ENCODE results near the gene SNAI3. TPM values are rescaled to one million over a fixed set of nuclear protein-coding genes. Genes with fewer than 3 reads are reported as not detected.

SNAI3 gene
- total RNA-seq, 1 experiment from 2014 or later: 0.54 TPM

GRCh38 chr16:88643644-88643932 lies 42.7 kb downstream of the SNAI3 start:
- Mint-ChIP-seq H3K27me3 (ENCODE audit: unreplicated experiment) (peaks cover 22% of the 10 kb centered on the region), H3K9me3 (ENCODE audit: low read depth, unreplicated experiment) (no peaks in the 10 kb centered on the region), H3K4me3 (ENCODE audit: low read depth, unreplicated experiment) (no peak overlapping the region), H3K27ac (ENCODE audit: unreplicated experiment) (no peak overlapping the region), H3K4me1 (ENCODE audit: low read depth, unreplicated experiment) (peaks cover 12% of the 10 kb centered on the region), H3K36me3 (ENCODE audit: insufficient read depth, unreplicated experiment) (peaks cover 92% of the 10 kb centered on the region)
- CTCF ChIA-PET: no interaction called here
- no TSS peak for BruUV-seq (replicated peaks)
- intact Hi-C loops (cut with micrococcal nuclease; ENCODE audit: unreplicated experiment): no loop called here
- DNase-seq: no peak
- TF ChIP-seq, protein P1, sequence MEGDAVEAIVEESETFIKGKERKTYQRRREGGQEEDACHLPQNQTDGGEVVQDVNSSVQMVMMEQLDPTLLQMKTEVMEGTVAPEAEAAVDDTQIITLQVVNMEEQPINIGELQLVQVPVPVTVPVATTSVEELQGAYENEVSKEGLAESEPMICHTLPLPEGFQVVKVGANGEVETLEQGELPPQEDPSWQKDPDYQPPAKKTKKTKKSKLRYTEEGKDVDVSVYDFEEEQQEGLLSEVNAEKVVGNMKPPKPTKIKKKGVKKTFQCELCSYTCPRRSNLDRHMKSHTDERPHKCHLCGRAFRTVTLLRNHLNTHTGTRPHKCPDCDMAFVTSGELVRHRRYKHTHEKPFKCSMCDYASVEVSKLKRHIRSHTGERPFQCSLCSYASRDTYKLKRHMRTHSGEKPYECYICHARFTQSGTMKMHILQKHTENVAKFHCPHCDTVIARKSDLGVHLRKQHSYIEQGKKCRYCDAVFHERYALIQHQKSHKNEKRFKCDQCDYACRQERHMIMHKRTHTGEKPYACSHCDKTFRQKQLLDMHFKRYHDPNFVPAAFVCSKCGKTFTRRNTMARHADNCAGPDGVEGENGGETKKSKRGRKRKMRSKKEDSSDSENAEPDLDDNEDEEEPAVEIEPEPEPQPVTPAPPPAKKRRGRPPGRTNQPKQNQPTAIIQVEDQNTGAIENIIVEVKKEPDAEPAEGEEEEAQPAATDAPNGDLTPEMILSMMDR (IDR thresholded peaks at IDR 0.05; ENCODE audit: unreplicated experiment): no peak

GRCh38 chr16:88642881-88643643 lies 43.2 kb downstream of the SNAI3 start:
- DNase-seq: no peak
- TF ChIP-seq, protein P1 (IDR thresholded peaks at IDR 0.05; ENCODE audit: unreplicated experiment): no peak
- peaks cover 92% of the 10 kb centered on the region for H3K36me3 Mint-ChIP-seq (ENCODE audit: insufficient read depth, unreplicated experiment)
- H3K4me1 Mint-ChIP-seq (ENCODE audit: low read depth, unreplicated experiment): peaks cover 17% of the 10 kb centered on the region
- H3K4me3 Mint-ChIP-seq (ENCODE audit: low read depth, unreplicated experiment): no peak overlapping the region
- no TSS peak for BruUV-seq (replicated peaks)
- no peaks in the 10 kb centered on the region for H3K9me3 Mint-ChIP-seq (ENCODE audit: low read depth, unreplicated experiment)
- intact Hi-C loops (cut with micrococcal nuclease; ENCODE audit: unreplicated experiment): no loop called here
- no peak overlapping the region for H3K27ac Mint-ChIP-seq (ENCODE audit: unreplicated experiment)
- H3K27me3 Mint-ChIP-seq (ENCODE audit: unreplicated experiment): peaks cover 28% of the 10 kb centered on the region
- CTCF ChIA-PET: no interaction called here

DNA sequence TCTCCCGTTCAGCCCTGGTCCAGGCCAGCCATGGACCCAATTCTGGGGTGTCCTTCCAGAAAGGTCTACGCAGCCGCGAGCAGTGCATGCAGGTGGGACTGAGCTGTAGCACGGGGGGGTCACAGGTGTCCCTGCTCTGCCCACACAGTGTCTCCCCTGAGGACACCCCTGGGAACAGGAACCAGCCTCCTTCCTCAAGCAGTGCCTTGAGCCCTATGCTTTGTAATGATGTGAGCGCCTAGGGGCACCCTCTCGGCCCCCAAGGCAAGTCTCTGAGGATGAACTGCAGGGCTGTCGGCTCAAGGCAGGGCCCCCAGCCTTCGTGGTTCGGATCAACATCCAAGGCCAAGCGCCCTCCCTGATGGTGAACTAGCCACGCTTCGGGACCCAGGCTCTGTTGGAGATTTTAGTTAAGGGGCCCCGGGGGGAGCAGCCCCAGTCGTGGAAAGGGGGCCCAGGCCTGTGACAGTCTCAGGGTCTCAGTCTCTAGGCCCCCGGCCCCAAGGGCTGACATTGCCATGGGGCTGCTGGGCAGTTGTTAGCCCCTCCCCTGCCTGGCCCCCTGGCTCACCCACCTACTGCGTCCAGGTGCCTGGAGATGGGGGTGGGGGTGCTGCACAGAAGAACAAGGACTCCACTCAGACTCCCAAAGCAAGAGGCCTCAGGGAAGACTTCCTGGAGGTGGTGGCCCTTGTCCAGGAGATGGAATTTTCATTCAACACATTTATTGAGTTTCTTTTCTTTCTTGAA lies 45.6 kb downstream of the SNAI3 start:
- peaks cover 76% of the 10 kb centered on the region for H3K36me3 Mint-ChIP-seq (ENCODE audit: insufficient read depth, unreplicated experiment)
- BruUV-seq (replicated peaks): no TSS peak
- H3K4me3 Mint-ChIP-seq (ENCODE audit: low read depth, unreplicated experiment): peak overlapping the region; percentile 54
- H3K9me3 Mint-ChIP-seq (ENCODE audit: low read depth, unreplicated experiment): no peaks in the 10 kb centered on the region
- intact Hi-C loops (cut with micrococcal nuclease; ENCODE audit: unreplicated experiment): no loop called here
- H3K4me1 Mint-ChIP-seq (ENCODE audit: low read depth, unreplicated experiment): peaks cover 21% of the 10 kb centered on the region
- peak overlapping the region; percentile 67 for H3K27ac Mint-ChIP-seq (ENCODE audit: unreplicated experiment)
- DNase-seq: peak; percentile 27
- CTCF ChIA-PET: interaction anchor here (0.7 kb wide), 1 partner anchor 544 kb away, joined by 3 read pairs; no protein-coding TSS in a partner anchor
- peaks cover 42% of the 10 kb centered on the region for H3K27me3 Mint-ChIP-seq (ENCODE audit: unreplicated experiment)
- TF ChIP-seq, protein P1 (IDR thresholded peaks at IDR 0.05; ENCODE audit: unreplicated experiment): no peak

- Mint-ChIP-seq H3K27ac (ENCODE audit: unreplicated experiment) (peak overlapping the region; percentile 67), H3K27me3 (ENCODE audit: unreplicated experiment) (peaks cover 42% of the 10 kb centered on the region), H3K36me3 (ENCODE audit: insufficient read depth, unreplicated experiment) (peaks cover 76% of the 10 kb centered on the region), H3K4me1 (ENCODE audit: low read depth, unreplicated experiment) (peaks cover 21% of the 10 kb centered on the region), H3K4me3 (ENCODE audit: low read depth, unreplicated experiment) (peak overlapping the region; percentile 54), H3K9me3 (ENCODE audit: low read depth, unreplicated experiment) (no peaks in the 10 kb centered on the region)
- CTCF ChIA-PET: interaction anchor here (0.6 to 1.4 kb wide), 4 partner anchors 15 to 347 kb away, joined by 3 to 4 read pairs (median 4); no protein-coding TSS in a partner anchor
- TF ChIP-seq, protein P1 (IDR thresholded peaks at IDR 0.05; ENCODE audit: unreplicated experiment): no peak
- BruUV-seq (replicated peaks): no TSS peak
- intact Hi-C loops (cut with micrococcal nuclease; ENCODE audit: unreplicated experiment): no loop called here
- DNase-seq: no peak
Observed at GRCh38 chr16:88640039-88640495, 46.2 kb downstream of the SNAI3 start.
